Activated CD4-positive, alpha-beta T cell treated with anti-CD3 and anti-CD28 coated beads for 4 hours (primary cell): ENCODE results near the gene ABCB4.
"Not testable (repeated sequence)": the region's sequence is repeated elsewhere in the genome, so short reads cannot be mapped to it uniquely, and the experiment has no call there.

Experiments used
- DNase-seq, 2 donors: peaks; one replicate each; pipeline ENCODE4 v3.0.0-alpha.2; 2020

The ABCB4 gene

GRCh38 chr7:87474533-87475358 is 734 bp downstream of the ABCB4 start:
- DNase-seq = no peak

- no peak for DNase-seq
Observed at GRCh38 chr7:87473986-87474385, 1.5 kb downstream of the ABCB4 start.

GRCh38 chr7:87473192-87473591 is 2.3 kb downstream of the ABCB4 start:
- no peak for DNase-seq

GRCh38 chr7:87471473-87471872 is 4.0 kb downstream of the ABCB4 start:
- DNase-seq = no peak

GRCh38 chr7:87469204-87469603 is 6.3 kb downstream of the ABCB4 start:
- not testable (repeated sequence) for DNase-seq

- DNase-seq = not testable (repeated sequence)
Observed at GRCh38 chr7:87465534-87465880, 10.0 kb downstream of the ABCB4 start.

- DNase-seq = not testable (repeated sequence)
Observed at GRCh38 chr7:87464830-87465533, 10.5 kb downstream of the ABCB4 start.

- DNase-seq = no peak
Observed at GRCh38 chr7:87463982-87464381, 11.5 kb downstream of the ABCB4 start.

GRCh38 chr7:87460444-87460843 is 15.0 kb downstream of the ABCB4 start:
- DNase-seq = not testable (repeated sequence)

- no peak for DNase-seq
Observed at GRCh38 chr7:87459941-87460340, 15.5 kb downstream of the ABCB4 start.

GRCh38 chr7:87458148-87458547 is 17.3 kb downstream of the ABCB4 start:
- no peak for DNase-seq

GRCh38 chr7:87456247-87456646 is 19.2 kb downstream of the ABCB4 start:
- no peak for DNase-seq

GRCh38 chr7:87452279-87452678 is 23.2 kb downstream of the ABCB4 start:
- no peak for DNase-seq

- no peak for DNase-seq
Observed at GRCh38 chr7:87451187-87451586, 24.3 kb downstream of the ABCB4 start.

- no peak for DNase-seq
Observed at GRCh38 chr7:87450706-87451105, 24.8 kb downstream of the ABCB4 start.

- no peak for DNase-seq
Observed at GRCh38 chr7:87448388-87448787, 27.1 kb downstream of the ABCB4 start.

GRCh38 chr7:87447116-87447635 is 28.3 kb downstream of the ABCB4 start:
- DNase-seq = no peak

- DNase-seq = no peak
Observed at GRCh38 chr7:87445897-87446296, 29.6 kb downstream of the ABCB4 start.

GRCh38 chr7:87435546-87435945 is 39.9 kb downstream of the ABCB4 start:
- DNase-seq = no peak

- DNase-seq = no peak
Observed at GRCh38 chr7:87432536-87432935, 42.9 kb downstream of the ABCB4 start.

- DNase-seq = no peak
Observed at GRCh38 chr7:87427288-87427687, 48.2 kb downstream of the ABCB4 start.

GRCh38 chr7:87426160-87426559 is 49.3 kb downstream of the ABCB4 start:
- DNase-seq = no peak

- DNase-seq = no peak
Observed at GRCh38 chr7:87424075-87424474, 51.4 kb downstream of the ABCB4 start.

GRCh38 chr7:87420173-87420572 is 55.3 kb downstream of the ABCB4 start:
- DNase-seq = no peak
